SK-N-SH treated with all-trans-retinoic acid at 6 μM for 48 hours (cell line): ENCODE data around the gene ESYT2.

ENCODE experiments used
- ATAC-seq: fragments of 200-7000 bp; cut with Tn5 transposase; 3 replicates; pipeline ENCODE4 v1.9.1; 2020; ENCODE audit warnings: mild to moderate bottlenecking, moderate library complexity
- ARNTL ChIP-seq: fragments of 450-650 bp; formaldehyde crosslinking; IDR thresholded peaks from 2 replicates; pipeline ENCODE4 v1.5.0; 2020; ENCODE audit warnings: low read depth, mild to moderate bottlenecking, moderate library complexity, borderline replicate concordance
- BACH2 ChIP-seq: fragments of 250-450 bp; sonication (Bioruptor Pico); IDR thresholded peaks from 2 replicates; pipeline ENCODE4 v1.9.0; 2021; ENCODE audit warnings: mild to moderate bottlenecking, borderline replicate concordance
- CSRNP3 ChIP-seq: fragments of 250-450 bp; sonication (Bioruptor Pico); IDR thresholded peaks from 2 replicates; pipeline ENCODE4 v1.5.1; 2021; ENCODE audit warnings: mild to moderate bottlenecking, moderate library complexity
- GLIS3 ChIP-seq: fragments of 250-450 bp; sonication (Bioruptor Pico); IDR thresholded peaks from 2 replicates; pipeline ENCODE4 v1.5.0; 2020; ENCODE audit warnings: mild to moderate bottlenecking, moderate library complexity
- OSR1 ChIP-seq: fragments of 250-450 bp; sonication (Bioruptor Pico); IDR thresholded peaks from 2 replicates; pipeline ENCODE4 v1.8.0; 2022; ENCODE audit warnings: moderate library complexity, mild to moderate bottlenecking, inconsistent platforms
- PATZ1 ChIP-seq: fragments of 250-450 bp; sonication (Bioruptor Pico); IDR thresholded peaks from 2 replicates; pipeline ENCODE4 v1.8.0; 2020; ENCODE audit warnings: mild to moderate bottlenecking, moderate library complexity, borderline replicate concordance
- PPARA ChIP-seq: fragments of 250-450 bp; sonication (Bioruptor Pico); IDR thresholded peaks from 2 replicates; pipeline ENCODE4 v1.5.0; 2020; ENCODE audit warnings: mild to moderate bottlenecking, borderline replicate concordance
- RARB ChIP-seq: fragments of 250-450 bp; sonication (Bioruptor Pico); IDR thresholded peaks from 2 replicates; pipeline ENCODE4 v1.8.0; 2021; ENCODE audit warnings: mild to moderate bottlenecking, moderate library complexity
- TOX ChIP-seq: fragments of 250-450 bp; sonication (Bioruptor Pico); IDR thresholded peaks from 2 replicates; pipeline ENCODE4 v1.8.0; 2021; ENCODE audit warnings: mild to moderate bottlenecking, moderate library complexity, borderline replicate concordance
- TSHZ2 ChIP-seq: fragments of 250-450 bp; sonication (Bioruptor Pico); IDR thresholded peaks from 2 replicates; pipeline ENCODE4 v1.5.0; 2020; ENCODE audit warnings: mild to moderate bottlenecking, moderate library complexity
- ZFP3 ChIP-seq: fragments of 250-450 bp; sonication (Bioruptor Pico); IDR thresholded peaks from 2 replicates; pipeline ENCODE4 v1.5.0; 2020; ENCODE audit warnings: mild to moderate bottlenecking, moderate library complexity
- ZFP30 ChIP-seq: fragments of 450-650 bp; formaldehyde crosslinking; IDR thresholded peaks from 2 replicates; pipeline ENCODE4 v1.5.0; 2022; ENCODE audit warnings: mild to moderate bottlenecking, moderate library complexity
- ZNF565 ChIP-seq: fragments of 450-650 bp; formaldehyde crosslinking; conservative IDR thresholded peaks from 2 replicates; pipeline ENCODE4 v1.5.0; 2020; ENCODE audit warnings: low read depth, mild to moderate bottlenecking, moderate library complexity
- ZNF70 ChIP-seq: fragments of 450-650 bp; formaldehyde crosslinking; IDR thresholded peaks from 2 replicates; pipeline ENCODE4 v1.5.0; 2020; ENCODE audit warnings: mild to moderate bottlenecking, moderate library complexity
- ZNF8 ChIP-seq: fragments of 450-650 bp; formaldehyde crosslinking; IDR thresholded peaks from 2 replicates; pipeline ENCODE4 v1.5.0; 2020; ENCODE audit warnings: mild to moderate bottlenecking, moderate library complexity

The ESYT2 gene

GRCh38 chr7:158723266-158723665 lies 106.0 kb downstream of the ESYT2 start:
- no peak for ATAC-seq
- TF ChIP-seq TSHZ2 (no peak), ZFP30 (CRISPR knock-in tag) (no peak), ZFP3 (CRISPR knock-in tag) (no peak), ZNF70 (CRISPR knock-in tag) (no peak), BACH2 (CRISPR knock-in tag) (no peak)
- TF ChIP-seq, all 23 proteins: peak for 0

- TF ChIP-seq BACH2 (CRISPR knock-in tag) (no peak), OSR1 (CRISPR knock-in tag) (no peak), PPARA (no peak), GLIS3 (no peak), TSHZ2 (no peak), ARNTL (CRISPR knock-in tag) (no peak)
- ATAC-seq = no peak
These were observed 106.6 kb downstream of the ESYT2 start for GRCh38 chr7:158722574-158723237.

- no peak for ATAC-seq
- TF ChIP-seq PATZ1 = no peak
- TF ChIP-seq CSRNP3 (CRISPR knock-in tag) = no peak
- no peak for TF ChIP-seq ZNF565 (CRISPR knock-in tag)
- no peak for TF ChIP-seq ARNTL (CRISPR knock-in tag)
- TF ChIP-seq RARB (CRISPR knock-in tag) = no peak
- TF ChIP-seq TSHZ2 = no peak
- no peak for TF ChIP-seq GLIS3
- TF ChIP-seq ZNF8 (CRISPR knock-in tag) = no peak
- no peak for TF ChIP-seq ZFP30 (CRISPR knock-in tag)
- TF ChIP-seq ZNF70 (CRISPR knock-in tag) = no peak
- no peak for TF ChIP-seq PPARA
- TF ChIP-seq TOX (CRISPR knock-in tag) = no peak
- TF ChIP-seq, all 23 proteins: peak for 0
These were observed 109.2 kb downstream of the ESYT2 start for GRCh38 chr7:158720112-158720511.
